ENCODE data around the gene TMEM258. TPM values are rescaled to one million over a fixed set of nuclear protein-coding genes. Genes with fewer than 3 reads are reported as not detected.

Gene TMEM258
- total RNA-seq, 2 donors from 2014 or later = 146 to 169 TPM

DNA sequence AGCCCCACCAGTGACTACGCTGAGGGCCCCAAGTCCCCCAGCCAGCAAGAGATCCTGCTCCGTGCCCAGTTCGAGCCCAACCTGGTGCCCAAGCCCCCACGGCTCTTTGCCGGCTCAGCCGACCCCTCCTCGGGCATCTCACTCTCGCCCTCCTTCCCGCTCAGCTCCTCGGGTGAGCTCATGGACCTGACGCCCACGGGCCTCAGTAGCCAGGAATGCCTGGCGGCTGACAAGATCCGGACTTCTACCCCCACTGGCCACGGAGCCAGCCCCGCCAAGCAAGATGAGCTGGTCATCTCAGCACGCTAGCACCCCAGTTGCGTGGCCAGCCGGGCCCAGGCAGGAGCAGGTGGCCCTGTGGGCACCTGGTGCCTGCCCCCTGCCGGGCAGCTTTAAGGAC is 48.2 kb downstream of the TMEM258 start:
- Mint-ChIP-seq H3K27ac (no peak overlapping the region), H3K4me1 (ENCODE audit: low read depth) (no peaks in the 10 kb centered on the region), H3K27me3 (ENCODE audit: low read depth) (peaks cover 2% of the 10 kb centered on the region), H3K4me3 (no peak overlapping the region), H3K36me3 (ENCODE audit: insufficient read depth in 2 of 2) (no peaks in the 10 kb centered on the region), H3K9me3 (no peaks in the 10 kb centered on the region)
- no peak for DNase-seq
- no peak for ATAC-seq (replicated peaks in 1 of 2)

DNA sequence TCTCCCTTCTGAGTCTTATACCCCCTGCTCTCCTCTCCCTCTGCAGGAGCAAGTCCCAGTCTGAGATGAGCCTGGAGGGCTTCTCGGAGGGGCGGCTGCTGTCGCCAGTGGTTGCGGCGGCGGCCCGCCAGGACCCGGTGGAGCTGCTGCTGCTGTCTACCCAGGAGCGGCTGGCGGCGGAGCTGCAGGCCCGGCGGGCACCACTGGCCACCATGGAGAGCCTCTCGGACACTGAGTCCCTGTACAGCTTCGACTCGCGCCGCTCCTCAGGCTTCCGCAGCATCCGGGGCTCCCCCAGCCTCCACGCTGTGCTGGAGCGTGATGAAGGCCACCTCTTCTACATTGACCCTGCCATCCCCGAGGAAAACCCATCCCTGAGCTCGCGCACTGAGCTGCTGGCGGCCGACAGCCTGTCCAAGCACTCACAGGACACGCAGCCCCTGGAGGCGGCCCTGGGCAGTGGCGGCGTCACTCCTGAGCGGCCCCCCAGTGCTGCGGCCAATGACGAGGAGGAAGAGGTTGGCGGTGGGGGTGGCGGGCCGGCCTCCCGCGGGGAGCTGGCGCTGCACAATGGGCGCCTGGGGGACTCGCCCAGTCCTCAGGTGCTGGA is 48.8 kb downstream of the TMEM258 start:
- Mint-ChIP-seq H3K27me3 (ENCODE audit: low read depth) (no peaks in the 10 kb centered on the region), H3K36me3 (ENCODE audit: insufficient read depth in 2 of 2) (no peaks in the 10 kb centered on the region), H3K9me3 (no peaks in the 10 kb centered on the region), H3K27ac (no peak overlapping the region), H3K4me1 (ENCODE audit: low read depth) (no peaks in the 10 kb centered on the region), H3K4me3 (no peak overlapping the region)
- ATAC-seq (replicated peaks in 1 of 2) = no peak
- no peak for DNase-seq

DNA sequence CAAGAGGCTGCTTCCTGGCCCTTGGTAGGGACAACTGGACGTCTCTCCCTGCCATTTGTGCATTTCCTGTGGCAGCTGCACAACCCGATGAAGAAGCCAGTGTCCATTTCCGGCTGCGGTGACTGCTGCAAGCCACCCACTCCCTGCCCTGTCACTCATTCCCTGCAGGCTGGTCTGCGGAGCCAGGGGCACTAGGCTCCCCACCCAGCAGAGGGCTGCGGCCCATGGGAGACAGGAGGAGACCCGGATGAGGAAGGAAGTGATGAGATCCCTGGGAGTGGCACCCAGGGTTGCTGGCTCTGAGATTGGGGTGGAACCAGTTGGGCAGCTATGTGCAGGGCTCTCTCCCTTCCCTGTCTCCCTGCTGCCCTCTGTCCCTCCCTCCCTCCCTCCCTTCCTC is 50.0 kb downstream of the TMEM258 start:
- ATAC-seq (replicated peaks in 1 of 2) (no peak), DNase-seq (no peak)
- H3K4me1 Mint-ChIP-seq (ENCODE audit: low read depth) = no peaks in the 10 kb centered on the region
- no peak overlapping the region for H3K27ac Mint-ChIP-seq
- H3K36me3 Mint-ChIP-seq (ENCODE audit: insufficient read depth in 2 of 2) = no peaks in the 10 kb centered on the region
- no peaks in the 10 kb centered on the region for H3K27me3 Mint-ChIP-seq (ENCODE audit: low read depth)
- H3K9me3 Mint-ChIP-seq = no peaks in the 10 kb centered on the region
- H3K4me3 Mint-ChIP-seq = no peak overlapping the region

DNA sequence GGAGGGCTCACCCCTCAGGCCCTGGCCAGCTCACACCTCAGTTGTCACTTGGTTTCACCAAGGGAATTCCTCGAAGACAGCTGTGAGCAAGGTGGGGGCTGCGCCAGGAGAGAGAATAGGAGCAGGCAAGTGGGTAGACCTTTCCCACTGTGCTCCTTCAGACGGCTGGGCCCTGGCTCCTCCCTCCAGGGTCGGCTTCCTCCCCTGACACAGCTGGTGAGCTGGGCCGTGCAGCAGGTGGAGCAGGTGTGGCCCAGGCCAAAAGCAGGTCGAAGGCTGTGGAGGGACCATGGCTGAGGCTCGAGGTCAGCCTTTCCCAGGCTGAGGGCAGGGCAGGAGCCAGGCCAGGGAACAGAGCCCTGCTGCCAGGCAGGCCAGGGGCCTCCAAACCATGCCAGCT is 52.4 kb downstream of the TMEM258 start:
- no peaks in the 10 kb centered on the region for H3K9me3 Mint-ChIP-seq
- no peaks in the 10 kb centered on the region for H3K27me3 Mint-ChIP-seq (ENCODE audit: low read depth)
- H3K27ac Mint-ChIP-seq = no peak overlapping the region
- no peaks in the 10 kb centered on the region for H3K4me1 Mint-ChIP-seq (ENCODE audit: low read depth)
- H3K36me3 Mint-ChIP-seq (ENCODE audit: insufficient read depth in 2 of 2) = no peaks in the 10 kb centered on the region
- ATAC-seq (replicated peaks in 1 of 2) = no peak
- DNase-seq = no peak
- H3K4me3 Mint-ChIP-seq = no peak overlapping the region

DNA sequence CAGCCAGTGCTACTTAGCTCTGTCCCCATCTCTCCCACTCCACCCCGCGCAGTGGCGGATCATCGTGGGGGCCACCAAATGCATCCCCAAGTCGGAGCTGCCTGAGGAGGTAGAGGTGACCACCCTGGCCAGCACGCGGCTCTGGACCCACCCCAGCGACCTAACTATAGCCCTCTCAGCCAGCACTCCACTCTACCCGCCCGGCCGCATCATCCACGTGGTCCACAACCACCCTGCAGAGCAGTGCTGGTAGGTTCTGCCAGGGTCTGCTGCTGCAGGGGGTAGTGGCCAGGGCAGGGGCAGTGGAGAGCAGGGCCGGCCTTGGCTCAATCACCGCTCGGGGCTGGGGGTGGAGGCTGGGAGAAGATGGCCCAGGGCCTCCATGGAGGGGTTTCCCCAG is 53.0 kb downstream of the TMEM258 start:
- DNase-seq (no peak), ATAC-seq (replicated peaks in 1 of 2) (no peak)
- no peak overlapping the region for H3K4me3 Mint-ChIP-seq
- no peak overlapping the region for H3K27ac Mint-ChIP-seq
- H3K27me3 Mint-ChIP-seq (ENCODE audit: low read depth) = no peaks in the 10 kb centered on the region
- H3K9me3 Mint-ChIP-seq = no peaks in the 10 kb centered on the region
- H3K36me3 Mint-ChIP-seq (ENCODE audit: insufficient read depth in 2 of 2) = no peaks in the 10 kb centered on the region
- H3K4me1 Mint-ChIP-seq (ENCODE audit: low read depth) = no peaks in the 10 kb centered on the region

Other genes starting within 250 kb of the TMEM258 start
- not detected for gene SYT7, start 211.5 kb downstream of the TMEM258 start, total RNA-seq
- under 1 TPM; 0.05 to 0.09 TPM for gene DAGLA, start 112.2 kb downstream of the TMEM258 start, total RNA-seq
- gene MYRF, start 40.0 kb downstream of the TMEM258 start, total RNA-seq = 1 to 10 TPM; 2.2 to 2.9 TPM
- gene FEN1, start 312 bp upstream of the TMEM258 start, total RNA-seq = 10 to 100 TPM; 55.4 to 64.7 TPM
- gene FADS1, start 24.4 kb upstream of the TMEM258 start, total RNA-seq = 10 to 100 TPM in 1 of 2 donors, 1 to 10 TPM in 1; 8.5 to 17.7 TPM
- 10 to 100 TPM; 23.3 to 70.4 TPM for gene FADS2, start 35.7 kb upstream of the TMEM258 start, total RNA-seq
- gene FADS3, start 98.9 kb upstream of the TMEM258 start, total RNA-seq = 10 to 100 TPM; 14.7 to 22.3 TPM
- gene RAB3IL1, start 125.0 kb upstream of the TMEM258 start, total RNA-seq = under 1 TPM; 0.34 to 0.49 TPM
- gene BEST1, start 157.8 kb upstream of the TMEM258 start, total RNA-seq = 1 to 10 TPM; 1.9 to 4.1 TPM
- 1,000 to 10,000 TPM; 1,135 to 1,244 TPM for gene FTH1, start 175.0 kb upstream of the TMEM258 start, total RNA-seq